ENCODE data around the gene GPR62.
"Not testable (repeated sequence)": the region's sequence is repeated elsewhere in the genome, so short reads cannot be mapped to it uniquely, and the experiment has no call there.

The GPR62 gene

GRCh38 chr3:51955175-51955892 is at the start of gene GPR62:
Gene GPR62 (plus strand): TSS chr3:51955381. CDS start chr3:51955653, 272 bp downstream.
- no peak for DNase-seq

DNA sequence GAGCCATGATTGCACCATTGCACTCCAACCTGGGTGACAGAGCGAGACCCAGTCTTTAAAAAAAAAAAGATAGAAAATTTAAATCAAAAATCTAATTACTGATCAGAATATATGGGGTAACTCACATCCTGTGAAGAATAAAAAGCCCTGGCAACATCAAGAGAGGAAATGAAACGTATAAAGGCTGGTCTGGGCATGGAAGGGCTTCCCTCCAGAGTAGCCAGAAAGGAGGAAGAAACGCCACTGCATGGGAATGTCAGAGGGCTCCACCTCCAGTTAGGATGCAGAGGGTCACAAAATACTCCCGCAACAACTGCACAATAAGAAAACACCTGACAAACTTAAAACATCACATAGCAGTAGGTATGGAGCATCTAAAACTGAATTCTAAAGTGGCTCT is 47.2 kb upstream of the GPR62 start:
- no peak for DNase-seq

DNA sequence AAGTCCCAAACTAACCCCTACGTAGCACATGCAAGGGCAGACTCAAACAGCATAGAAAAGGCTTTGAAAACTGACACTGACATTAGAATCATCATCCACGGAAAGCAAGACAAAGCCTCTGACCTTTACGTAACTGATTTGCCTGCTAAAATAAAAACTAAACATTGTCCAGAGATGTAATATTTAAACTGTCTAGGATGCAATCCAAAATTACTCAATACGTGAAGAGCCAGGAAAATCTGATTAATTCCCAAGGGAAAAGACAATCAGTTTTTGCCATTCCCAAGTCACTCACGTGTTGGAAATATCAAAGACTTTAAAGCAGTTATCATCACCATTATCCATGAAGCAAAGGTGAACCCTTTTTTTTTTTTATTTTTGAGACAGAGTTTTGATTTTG is 38.8 kb upstream of the GPR62 start:
- DNase-seq = no peak

DNA sequence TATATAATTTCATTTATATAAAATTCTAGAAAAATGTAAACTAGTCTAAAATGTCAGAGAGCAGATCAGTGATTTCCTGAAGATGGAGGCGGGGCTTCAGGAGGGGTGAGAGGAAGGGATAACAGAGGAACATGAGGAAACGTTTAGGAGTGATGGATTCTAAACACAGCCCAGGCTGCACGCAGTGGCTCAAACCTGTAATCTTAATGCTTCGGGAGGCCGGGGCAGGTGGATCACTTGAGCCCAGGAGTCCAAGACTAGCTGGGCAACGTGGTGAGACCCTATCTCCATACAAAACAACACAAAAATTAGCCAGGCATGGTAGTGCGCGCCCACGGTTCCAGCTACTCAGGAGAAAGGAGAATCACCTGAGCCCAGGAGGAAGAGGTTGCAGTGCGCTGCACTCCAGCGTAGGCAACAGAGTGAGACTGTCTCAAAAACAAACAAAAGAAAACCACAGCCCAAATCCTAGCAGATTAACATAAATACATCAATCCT is 34.1 kb upstream of the GPR62 start:
- DNase-seq = no peak

DNA sequence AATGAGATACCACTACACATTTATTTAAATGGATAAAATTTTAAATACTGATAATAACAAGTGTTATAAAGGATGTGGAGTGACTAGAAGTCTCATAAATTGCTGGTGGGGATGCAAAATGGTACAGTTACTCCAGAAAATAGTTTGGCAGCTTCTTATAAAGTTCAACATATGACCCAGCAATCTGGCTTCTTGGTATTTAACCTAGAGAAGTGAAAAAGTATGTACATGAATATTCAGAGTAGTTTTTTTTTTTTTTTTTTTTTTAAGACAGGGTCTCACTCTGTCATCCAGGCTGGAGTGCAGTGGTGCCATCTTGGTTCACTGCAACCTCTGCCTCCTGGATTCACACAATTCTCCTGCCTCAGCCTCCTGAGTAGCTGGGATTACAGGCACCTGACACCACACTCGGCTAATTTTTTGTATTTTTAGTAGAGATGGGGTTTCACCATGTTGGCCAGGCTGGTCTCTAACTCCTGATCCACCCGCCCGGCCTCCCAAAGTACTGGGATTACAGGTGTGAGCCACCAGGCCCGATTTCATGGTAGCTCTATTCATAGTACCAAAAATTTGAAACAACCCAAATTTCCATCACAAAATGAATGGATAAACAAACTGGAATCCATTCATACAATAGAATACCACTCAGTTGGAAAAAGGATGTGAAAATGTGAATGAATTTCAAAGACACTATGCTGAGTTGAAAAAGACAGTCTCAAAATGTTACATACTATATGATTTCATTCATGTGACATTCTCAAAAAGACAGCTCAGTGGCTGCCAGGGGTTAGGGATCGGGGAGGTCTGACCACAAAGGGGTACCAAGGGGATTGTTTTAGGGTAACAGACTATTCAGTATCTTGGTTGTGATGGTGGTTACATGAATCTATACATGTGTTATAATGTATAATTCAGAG is 27.9 kb upstream of the GPR62 start:
- no peak for DNase-seq

DNA sequence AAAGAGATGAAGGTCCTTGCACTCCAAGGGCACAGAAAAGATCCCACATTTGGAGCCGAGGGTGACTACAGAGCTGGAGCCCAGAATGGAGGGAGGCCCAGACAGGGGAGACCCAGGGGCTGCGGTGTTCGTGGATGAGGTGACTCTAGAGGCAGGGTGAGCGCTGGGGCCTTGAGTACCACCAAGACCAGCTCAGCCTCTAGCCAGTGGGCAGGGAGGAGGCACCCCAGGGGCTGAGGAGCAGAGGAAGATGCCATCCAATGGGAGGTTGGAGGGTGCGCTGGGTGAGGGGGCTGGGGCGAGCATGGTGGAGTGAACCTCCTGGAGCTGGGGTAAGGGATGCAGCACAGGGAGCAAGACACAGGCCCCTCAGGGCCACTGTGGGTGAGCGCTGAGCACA is 26.7 kb upstream of the GPR62 start:
- no peak for DNase-seq

DNA sequence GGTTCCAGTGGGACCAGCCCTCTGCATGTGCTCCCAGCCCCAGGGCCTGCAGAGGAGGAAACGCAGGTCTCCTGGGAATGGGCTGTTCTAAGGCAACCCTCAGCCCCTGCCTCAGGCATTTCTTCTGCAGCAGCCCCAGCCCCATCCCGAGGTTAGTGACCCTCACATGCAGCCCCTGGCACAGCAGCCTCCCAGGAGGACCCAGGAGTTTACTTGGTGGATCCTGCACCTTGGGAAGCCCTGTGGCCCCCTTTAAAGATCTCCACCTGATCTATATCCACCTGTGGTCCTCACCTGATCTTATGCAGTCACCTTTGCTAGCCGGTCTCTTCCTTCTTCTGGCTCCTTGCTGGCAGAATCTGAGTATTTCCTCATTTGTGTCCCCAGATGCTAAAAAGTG is 26.2 kb upstream of the GPR62 start:
- not testable (repeated sequence) for DNase-seq

- no peak for DNase-seq
Observed at GRCh38 chr3:51929420-51930003, 25.7 kb upstream of the GPR62 start.

DNA sequence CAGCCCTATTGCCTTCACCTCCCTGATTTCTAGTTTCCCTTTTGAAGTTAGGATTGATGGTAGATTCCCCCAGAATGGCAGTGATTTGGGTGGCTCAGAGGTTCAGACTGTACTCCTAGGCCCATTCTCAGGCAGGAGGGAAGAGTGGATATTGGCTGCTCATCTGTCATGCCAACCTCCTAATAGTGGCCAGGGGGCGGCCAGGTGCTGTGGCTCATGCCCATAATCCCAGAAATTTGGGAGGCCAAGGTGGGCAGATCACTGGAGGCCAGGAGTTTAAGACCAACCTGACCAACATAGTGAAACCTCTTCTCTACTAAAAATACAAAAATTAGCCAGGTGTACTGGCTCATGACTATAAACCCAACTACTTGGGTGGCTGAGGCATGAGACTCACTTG is 24.7 kb upstream of the GPR62 start:
- DNase-seq = no peak

DNA sequence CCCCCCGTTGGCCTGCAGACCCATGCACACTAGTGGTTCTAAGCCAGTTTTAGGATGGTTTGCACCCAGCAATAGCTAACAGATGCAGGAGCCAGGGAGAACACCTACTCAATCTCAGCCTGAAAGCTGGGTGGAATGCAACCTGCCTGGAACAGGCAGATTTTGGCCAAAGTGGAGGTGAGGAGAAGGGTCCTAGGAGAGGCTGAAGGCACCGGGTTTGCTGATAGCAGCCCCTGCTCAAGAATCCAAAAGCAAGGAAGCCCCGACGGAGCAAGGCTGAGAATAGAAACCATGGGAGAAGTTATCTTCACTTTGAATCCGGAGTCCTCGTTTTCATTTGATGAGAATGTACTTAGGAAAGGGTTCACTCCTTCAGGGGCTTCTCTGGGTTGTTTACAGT is 23.4 kb upstream of the GPR62 start:
- DNase-seq = no peak

DNA sequence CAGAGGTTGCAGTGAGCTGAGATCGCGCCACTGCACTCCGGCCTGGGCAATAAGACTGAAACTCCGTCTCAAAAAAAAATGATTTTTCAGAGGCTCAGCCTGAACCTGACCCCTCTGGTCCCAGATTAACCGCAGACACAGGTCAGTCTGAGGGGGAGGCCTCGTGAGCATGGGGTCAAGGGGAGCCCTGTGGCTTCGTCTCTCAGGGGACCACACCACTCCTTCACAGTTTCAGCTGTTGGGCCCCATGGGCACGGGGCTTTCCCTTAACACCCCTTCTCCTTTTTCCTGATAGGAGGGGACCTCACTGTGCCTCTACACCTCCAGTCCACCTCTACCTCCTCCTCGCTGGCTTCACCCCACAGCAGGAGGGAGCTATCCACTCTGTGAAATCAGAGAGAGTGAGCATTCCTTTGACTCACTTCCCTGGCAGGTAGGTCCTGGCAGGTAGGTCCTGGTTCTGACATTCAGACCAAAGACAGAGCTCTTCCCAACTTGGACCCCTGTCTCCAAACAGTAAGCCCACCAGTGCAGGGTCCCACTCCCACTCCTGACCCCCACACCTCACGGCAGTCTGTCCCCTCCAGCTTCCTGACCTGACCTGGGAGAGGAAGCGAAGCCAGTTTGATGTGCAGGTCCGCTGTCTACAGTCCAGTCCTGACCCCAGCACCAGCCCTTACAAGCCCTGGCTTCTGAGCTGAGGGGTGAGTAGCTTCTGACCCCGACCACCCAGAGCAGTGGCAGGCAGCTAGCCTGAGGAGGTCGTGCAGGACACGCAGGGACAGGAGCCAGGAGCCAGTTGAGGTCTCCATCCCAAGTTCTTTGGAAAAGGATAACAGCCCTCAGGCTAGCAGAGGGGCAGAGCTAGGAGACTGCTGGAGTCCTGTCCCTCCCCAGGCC is 22.5 kb upstream of the GPR62 start:
- DNase-seq = no peak

DNA sequence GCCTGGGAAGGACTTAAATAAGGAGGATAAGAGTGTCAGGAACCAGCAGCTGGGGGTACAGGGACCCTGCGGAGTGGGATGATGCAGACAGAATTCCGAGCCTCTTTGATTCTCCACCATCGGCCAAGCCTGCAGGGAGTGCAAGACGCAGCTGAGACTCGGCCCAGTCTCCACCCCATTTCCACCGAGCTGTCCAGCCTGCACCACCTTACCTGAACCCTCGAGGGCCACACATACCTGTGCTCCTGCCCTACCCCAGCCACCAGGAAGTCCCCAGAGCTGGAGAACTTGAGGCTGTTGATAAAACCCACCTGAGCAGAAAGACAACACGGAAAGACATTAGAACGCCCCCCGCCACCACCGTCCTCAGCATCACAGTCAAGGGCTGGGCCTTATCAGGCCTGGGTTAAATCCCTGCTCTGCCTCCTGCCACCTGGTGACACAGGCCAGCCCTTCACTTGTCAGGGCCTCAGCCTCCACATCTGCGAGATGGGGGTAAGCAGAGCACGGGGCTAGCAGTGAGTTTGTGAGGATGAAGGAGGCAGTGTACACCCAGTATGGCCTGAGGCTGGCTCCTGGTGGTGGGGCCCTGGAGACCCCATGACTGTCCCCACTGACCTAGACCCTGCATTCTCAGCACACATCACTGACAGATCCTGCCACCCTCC is 21.6 kb upstream of the GPR62 start:
- no peak for DNase-seq

- no peak for DNase-seq
Observed at GRCh38 chr3:51934139-51934850, 20.9 kb upstream of the GPR62 start.

DNA sequence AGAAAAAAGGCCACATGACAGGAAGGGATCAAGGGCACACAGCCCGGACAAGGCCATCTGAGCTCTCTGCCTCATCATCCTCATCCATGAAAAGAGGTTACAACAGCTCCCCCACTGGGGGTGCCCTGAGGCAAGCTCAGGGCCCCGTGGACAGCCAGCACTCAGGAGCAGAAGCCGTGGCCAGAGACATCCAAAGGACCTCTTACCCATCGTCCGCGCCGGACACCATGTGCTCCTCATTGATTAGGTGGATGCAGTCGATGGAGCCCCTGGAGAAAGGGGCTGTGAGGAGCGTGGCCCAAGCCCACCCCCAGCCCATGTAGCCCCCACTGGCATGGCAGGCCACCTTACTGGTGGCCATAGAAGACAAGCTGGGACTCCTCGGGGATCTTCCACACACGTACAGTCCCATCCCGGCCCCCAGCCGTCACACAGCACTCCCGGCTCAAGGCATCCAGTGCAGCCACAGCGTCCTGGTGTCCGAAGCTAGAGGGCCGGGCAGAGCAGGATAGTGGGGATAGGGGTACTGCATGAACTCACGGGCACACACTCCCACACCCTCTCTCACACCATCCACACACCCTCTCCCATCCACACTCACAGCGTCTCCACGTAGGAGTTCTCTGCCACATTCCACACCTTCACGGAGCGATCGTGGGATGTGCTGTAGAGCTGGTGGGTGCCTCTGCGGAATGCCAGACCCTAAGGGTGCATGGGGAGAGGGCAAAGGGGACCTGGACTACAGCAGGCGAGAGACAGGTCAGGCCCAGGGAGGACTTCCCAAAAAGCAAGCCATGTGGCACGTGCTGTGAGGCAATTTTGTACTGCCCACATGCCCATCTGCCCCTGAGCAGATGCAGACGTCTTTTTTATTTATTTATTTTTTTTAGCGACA is 19.9 kb upstream of the GPR62 start:
- DNase-seq = no peak

DNA sequence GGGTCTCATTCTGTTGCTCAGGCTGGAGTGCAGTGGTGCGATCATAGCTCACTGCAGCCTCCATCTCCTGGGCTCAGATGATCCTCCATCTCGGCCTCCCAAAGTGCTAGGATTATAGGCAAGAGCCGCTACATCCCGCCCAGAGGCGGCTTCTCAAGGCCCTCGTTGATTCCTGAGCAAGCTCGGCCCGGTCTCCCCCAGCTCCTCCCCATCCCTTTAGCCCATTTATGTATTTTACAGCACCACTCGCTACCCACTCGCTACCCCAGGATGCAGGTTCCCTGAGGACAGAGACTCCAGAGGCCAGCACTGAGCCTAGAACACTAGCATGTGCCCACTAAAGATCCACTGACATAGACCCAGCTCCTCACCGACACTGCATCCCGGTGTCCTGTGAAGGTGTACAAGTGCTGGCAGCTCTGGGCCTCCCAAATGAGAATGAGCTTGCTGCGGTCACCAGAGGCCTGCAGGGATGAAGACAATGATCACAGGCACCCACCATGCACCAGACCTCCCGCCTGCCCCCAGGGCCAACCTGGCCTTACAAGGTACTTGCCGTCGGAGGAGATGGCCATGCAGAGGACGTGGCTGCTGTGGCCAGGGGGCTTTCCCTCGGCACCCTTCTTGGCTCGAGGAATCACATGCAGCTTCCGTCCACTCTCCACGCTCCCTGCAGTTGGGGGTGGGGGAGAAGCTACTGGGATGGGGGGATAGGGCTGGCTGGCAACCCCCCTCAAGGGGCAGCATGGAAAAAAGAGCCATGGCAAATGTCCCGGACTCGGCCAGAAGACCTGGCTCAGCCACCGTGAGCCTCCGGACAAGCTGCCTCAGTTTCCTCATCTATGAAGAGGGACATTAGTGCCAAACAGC is 19.1 kb upstream of the GPR62 start:
- DNase-seq = no peak

GRCh38 chr3:51937014-51937413 is 18.2 kb upstream of the GPR62 start:
- no peak for DNase-seq

- DNase-seq = no peak
Observed at GRCh38 chr3:51937611-51938450, 17.4 kb upstream of the GPR62 start.

DNA sequence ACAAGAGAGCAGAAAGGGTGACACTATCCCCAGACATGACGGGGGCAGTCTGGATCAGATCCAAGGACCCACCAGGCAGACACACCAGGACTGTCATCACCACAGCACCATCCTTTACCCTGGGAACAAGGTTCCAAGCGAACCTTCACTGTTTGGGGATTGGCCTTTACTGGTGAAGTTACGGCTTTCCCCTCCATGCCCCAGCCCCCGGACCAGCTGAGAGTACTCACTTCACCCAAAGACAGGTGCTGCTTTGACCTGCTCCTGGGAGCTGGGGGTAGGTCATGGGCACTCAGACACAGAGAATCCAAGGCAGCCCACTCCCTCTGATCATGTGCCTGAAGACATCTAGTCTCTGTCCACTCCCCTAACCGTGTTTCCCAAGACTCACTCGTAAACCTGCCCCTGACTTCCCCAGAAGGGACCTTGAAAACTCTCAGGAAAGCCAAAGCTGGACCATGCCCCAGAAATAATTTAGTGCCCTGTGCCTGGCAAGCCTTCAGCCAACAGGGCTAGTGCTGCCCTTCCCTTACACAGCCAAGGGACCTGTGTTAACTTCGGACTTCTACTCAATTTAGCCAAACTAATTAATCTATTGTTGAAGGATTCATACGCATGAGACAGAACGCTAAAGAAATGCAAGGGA is 16.3 kb upstream of the GPR62 start:
- no peak for DNase-seq
